NT2/D1 (cell line): ENCODE data around the gene GADD45GIP1.

Source experiments
- SUZ12 ChIP-seq: IDR thresholded peaks from 2 replicates; pipeline ENCODE4 v1.6.1; 2011; ENCODE audit not compliant: insufficient read length, insufficient read depth; ENCODE audit errors: extremely low read depth
- ZNF274 ChIP-seq: IDR thresholded peaks from 2 replicates; pipeline ENCODE4 v1.6.1; 2011; ENCODE audit warnings: mild to moderate bottlenecking, low read depth, low read length

- TF ChIP-seq SUZ12 (no peak), ZNF274 (no peak)
These were observed 43.0 kb downstream of the GADD45GIP1 start for GRCh38 chr19:12913851-12914690.
